GM18861 (cell line): ENCODE measurements around the gene ZNF236.

ENCODE experiments used
- ATAC-seq: cut with Tn5 transposase; IDR thresholded peaks from one replicate; pipeline ENCODE4 v1.9.1; 2021; ENCODE audit not compliant: unreplicated experiment

ZNF236 gene

GRCh38 chr18:76970770-76971559, 148.6 kb downstream of the ZNF236 start:
- ATAC-seq, result no peak

- ATAC-seq, result no peak
Measured at GRCh38 chr18:76972241-76972640, 149.9 kb downstream of the ZNF236 start.

GRCh38 chr18:76972846-76973519, 150.6 kb downstream of the ZNF236 start:
- no peak for ATAC-seq

GRCh38 chr18:76973520-76974266, 151.3 kb downstream of the ZNF236 start:
- no peak for ATAC-seq

GRCh38 chr18:76974386-76974785, 152.0 kb downstream of the ZNF236 start:
- no peak for ATAC-seq

GRCh38 chr18:76975577-76976110, 153.3 kb downstream of the ZNF236 start:
- no peak for ATAC-seq

GRCh38 chr18:76977108-76977621, 154.8 kb downstream of the ZNF236 start:
- ATAC-seq, result no peak

- ATAC-seq, result no peak
Measured at GRCh38 chr18:76977684-76978232, 155.4 kb downstream of the ZNF236 start.

- ATAC-seq, result no peak
Measured at GRCh38 chr18:76978616-76979015, 156.3 kb downstream of the ZNF236 start.

GRCh38 chr18:76979111-76979751, 156.9 kb downstream of the ZNF236 start:
- no peak for ATAC-seq

- ATAC-seq, result no peak
Measured at GRCh38 chr18:76979906-76980305, 157.5 kb downstream of the ZNF236 start.

GRCh38 chr18:76980663-76981395, 158.5 kb downstream of the ZNF236 start:
- peak; percentile 25 for ATAC-seq

- ATAC-seq, result peak; percentile 40
Measured at GRCh38 chr18:76981396-76981968, 159.1 kb downstream of the ZNF236 start.

- no peak for ATAC-seq
Measured at GRCh38 chr18:76982038-76982437, 159.7 kb downstream of the ZNF236 start.

- ATAC-seq, result peak; percentile 63
Measured at GRCh38 chr18:76982841-76983583, 160.7 kb downstream of the ZNF236 start.

- ATAC-seq, result no peak
Measured at GRCh38 chr18:76983613-76984051, 161.3 kb downstream of the ZNF236 start.

- no peak for ATAC-seq
Measured at GRCh38 chr18:76984193-76985155, 162.1 kb downstream of the ZNF236 start.
